Retina (tissue), 1 donor: ENCODE results near the gene BARHL2.
A peak's percentile ranks its signal among the peaks of the same experiment; 100 is the strongest.

Experiments
- DNase-seq: peaks from one replicate; pipeline ENCODE4 v3.0.0-alpha.2; 2016

Gene BARHL2

GRCh38 chr1:90716552-90717355, at the start of gene BARHL2:
Gene BARHL2 (minus strand): TSS chr1:90717302. CDS start chr1:90717195, 107 bp downstream.
- DNase-seq, result no peak

DNA sequence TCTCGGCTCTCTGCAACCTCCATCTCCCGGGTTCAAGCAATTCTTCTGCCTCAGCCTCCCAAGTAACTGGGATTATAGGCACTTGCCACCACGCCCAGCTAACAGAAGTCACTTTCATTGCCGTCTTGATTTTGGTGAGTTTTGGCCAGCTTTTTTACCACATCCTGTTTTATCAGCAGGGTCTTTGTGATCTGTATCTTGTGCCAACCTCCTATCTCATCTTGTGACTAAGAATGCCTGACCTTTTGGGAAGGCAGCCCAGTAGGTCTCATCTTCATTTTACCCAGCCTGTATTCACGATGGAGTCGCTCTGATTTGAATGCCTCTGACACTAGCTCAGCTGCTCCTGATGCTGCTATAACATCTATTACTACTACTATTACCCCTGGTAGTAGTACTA, 46.8 kb upstream of the BARHL2 start:
- DNase-seq, result no peak

- DNase-seq, result no peak
These were observed 46.4 kb upstream of the BARHL2 start for GRCh38 chr1:90763506-90763905.

DNA sequence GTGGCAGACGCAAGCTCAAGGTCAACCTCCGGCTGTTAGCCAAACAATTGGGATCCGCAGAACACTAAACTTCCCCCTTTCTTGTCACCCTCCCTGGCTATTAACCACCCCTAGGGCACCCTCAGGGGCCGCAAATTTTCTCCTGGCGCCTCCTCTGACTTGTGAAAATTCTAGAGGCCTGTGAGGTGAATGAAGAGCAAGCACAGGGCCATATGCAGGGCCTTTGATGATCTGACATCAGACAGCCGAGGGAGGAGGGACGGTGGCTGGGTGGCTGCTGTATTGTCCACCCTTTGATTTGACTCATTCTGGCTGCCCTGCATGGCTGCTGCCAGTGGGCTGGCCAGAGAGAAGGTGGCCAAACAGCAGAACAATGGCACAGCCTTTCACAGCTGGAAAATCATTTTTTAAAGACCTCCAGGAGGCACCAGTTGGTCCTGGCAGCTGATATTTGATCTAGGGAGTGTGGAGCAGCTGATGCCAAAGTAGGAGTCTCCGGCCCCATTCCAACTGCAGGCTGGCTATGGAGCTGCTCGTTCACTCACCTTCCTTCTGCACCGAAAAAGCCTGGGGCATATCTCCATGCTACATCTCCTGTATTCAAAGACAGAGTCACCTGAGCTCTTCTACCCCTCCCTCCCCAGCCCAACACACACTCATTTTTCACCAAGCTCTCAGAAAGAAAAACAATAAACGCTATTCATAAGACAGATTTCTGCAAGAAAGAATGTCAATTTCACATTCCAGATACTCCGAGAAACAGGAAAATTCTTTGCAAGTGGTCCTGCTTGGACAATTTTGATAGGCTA, 44.9 kb upstream of the BARHL2 start:
- DNase-seq, result peak; percentile 34

DNA sequence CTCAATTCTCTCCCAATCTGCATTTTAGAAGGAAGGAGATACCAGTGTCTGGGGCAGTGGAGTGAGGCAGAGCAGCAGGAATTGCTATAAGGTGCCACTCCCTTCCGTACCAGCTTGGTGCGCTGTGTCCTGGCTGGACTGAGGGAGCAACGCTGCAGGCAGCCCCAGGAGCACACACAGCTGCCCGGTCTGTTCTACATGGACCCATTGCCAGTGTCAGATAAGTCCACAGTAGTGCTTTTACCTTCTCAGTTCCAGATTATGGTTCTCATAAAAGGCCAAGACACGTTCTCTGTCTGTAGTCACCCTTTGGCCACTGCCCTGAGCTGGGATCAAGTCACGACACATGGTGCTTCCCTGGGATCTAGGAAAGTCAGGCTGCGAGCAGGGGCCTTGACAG, 44.1 kb upstream of the BARHL2 start:
- no peak for DNase-seq

GRCh38 chr1:90753556-90753955, 36.5 kb upstream of the BARHL2 start:
- no peak for DNase-seq

- DNase-seq, result no peak
These were observed 31.6 kb upstream of the BARHL2 start for GRCh38 chr1:90748668-90749067.

DNA sequence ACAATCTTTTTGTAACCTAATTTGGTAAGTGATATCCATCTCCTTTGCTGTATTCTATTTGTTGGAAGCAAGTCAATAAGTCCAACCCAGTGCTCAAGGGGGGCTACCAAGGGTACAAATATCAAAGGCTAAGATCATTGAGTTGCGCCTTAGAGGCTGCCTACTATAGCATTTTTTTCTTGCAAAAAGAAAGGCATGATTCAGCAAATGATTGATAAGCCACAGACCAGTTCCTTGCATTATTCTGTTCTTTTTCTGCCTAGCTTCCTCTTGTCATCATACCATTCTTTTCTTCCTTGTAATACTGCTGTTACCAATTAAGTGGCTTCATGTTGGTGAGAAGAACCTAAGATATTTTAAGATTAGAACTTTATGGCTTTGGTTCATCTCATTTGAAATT, 29.8 kb upstream of the BARHL2 start:
- DNase-seq, result no peak

- DNase-seq, result no peak
These were observed 28.9 kb upstream of the BARHL2 start for GRCh38 chr1:90745972-90746371.

DNA sequence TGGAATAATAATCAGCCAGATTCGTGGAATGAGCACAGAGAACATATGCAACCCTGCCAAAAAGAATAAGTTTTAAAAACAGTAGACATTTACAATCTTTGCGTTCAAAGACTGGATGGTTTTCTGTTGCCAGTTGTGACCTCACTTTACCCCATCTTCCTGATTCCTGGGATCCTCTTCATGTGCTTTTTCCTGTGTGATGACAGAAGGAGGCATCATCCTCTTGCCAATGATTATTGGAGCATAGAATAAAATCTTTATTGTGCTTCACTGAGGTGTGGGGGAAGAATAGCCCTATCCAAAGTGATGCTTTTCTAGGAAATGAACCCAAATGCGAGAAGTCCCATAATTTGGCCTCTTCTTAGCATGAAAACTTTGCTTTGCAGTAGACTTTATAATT, 15.0 kb upstream of the BARHL2 start:
- DNase-seq, result no peak

DNA sequence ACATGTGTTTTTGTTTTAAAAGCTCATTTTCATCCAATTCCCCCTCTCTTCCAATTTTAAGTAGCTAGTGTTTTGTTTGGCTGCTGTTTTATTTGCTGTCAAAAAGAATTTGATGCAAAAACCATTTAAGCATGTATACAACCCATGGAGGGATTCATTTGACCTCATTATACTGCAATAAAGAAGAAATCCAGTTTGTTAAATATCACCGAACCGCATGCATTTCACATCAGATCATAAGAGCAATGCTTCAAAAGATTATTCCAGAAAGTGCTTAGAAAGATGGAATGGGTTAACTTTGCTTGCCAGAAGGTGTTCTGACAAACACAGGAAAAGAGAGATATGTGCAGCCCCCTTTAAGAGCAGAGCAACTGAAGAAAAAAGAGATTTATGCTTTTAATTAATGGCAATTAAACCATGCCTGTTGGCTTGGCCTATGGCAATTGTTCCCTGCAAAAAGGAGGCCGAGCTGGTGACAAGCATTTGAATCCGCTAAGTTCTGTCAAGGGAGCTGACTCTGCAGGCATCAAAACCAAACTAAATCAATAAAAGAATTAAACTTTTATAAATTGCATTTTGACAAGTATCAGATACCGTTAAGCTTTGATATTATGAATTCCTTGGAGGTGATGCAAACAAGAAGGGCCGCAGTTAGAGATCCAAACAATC, 14.4 kb upstream of the BARHL2 start:
- DNase-seq, result peak; percentile 66

DNA sequence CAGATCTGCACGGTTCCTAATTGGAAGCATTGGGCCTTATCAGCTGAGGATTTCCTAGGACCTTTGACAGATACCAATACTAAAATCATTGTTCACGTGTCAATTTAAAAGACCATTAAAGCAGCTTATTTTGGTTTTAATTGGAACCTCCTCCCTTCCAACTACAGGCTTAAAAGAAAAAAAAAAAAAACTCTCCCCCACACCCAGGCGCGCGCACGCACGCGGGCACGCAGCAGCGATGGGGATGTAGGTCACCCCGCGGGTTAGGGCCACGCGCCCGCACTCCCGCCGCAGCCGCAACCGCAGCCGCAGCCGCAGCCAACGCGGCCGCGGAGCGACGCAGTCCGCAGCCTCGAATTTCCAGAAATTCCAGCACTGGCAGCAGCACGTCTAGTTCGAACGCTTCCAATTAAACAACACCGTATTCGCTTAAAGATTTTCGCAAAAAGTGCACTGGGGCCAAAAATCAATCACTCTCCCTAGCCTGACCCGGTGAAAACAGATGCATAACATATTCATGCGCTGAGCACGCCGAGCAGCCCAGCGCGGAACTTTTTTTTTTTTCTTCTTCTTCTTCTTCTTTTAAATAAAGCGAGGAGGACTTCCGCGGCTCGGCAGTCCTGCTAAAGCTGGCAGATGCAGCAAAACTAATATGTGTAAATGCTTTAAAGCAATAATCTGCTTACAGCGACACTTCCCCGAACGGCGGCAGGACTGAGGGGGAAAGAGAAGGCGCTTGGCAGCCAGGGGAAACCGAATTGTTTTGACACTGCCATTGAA, 13.3 kb upstream of the BARHL2 start:
- DNase-seq, result peak; percentile 87

DNA sequence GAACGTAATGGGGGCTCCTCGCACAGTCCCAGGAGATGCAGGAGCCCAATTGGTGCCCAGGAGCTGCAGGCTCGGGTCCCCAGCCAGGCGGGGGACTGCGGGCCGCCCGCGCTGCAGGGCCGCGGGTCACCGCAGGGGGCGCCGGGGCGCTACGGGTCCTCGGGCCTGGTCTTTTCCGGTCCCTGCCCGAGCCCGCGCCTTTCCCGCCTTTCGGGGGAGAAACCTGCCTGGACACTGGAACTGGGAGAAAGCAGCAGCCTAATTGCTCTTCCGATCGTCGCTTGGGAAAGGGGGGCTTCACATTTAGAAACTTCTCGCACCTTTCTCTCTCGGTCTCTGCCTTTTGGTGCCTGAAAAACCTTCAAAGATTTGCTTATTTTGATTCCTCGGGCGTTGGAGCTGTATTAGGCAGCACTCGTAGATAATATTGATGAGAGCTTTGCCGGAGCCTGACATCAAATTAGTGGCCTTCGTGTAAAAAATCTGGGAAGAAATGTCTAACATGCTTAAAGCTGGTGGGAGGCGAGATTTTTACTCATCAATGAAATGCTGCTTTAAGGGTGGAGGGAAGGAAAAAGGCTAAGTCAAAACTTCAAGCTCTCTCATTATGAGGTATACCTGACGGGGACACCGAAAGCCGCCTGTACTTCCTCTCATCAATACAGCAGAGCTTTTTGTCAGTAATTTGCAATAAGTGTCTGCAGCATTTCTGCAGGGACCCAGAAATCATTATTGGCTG, 12.6 kb upstream of the BARHL2 start:
- DNase-seq, result peak; percentile 89

DNA sequence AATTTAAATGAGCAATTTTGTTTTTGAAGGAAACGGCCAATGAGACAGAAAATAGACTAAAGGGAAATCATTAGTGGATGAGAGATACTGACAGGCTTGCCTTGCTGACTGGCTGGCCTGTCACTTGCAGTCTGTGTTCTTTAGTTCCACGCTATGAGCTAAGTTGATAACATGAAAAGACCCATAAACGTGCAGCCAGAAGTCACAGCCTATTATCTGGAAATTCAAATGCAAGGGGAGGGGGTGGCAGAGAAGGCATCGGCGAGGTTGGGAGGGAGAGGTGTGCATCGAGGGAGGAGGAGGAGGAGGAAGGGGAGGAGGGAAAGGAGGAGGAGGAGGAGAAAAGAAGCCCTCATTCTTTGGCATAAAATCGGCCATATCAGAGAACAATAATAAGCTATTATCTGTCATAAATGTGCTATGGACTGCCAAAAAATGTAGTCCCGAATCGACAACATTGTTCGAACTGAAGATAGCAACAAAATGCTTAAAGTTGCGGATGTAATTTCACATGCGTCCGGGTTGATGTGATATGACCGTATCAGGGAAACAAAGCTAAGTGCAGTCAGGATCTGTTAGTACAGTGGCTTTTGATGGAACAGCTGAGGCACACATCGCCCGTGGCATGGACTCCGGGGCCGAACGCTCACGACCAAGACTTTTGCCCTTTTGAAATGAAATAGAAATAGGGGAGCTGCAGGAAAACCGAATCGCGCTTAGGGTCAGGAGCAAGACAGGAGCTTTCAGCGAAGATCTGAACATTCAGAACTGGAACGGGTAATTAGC, 11.6 kb upstream of the BARHL2 start:
- peak; percentile 83 for DNase-seq

GRCh38 chr1:90727917-90728501, 10.9 kb upstream of the BARHL2 start:
- peak; percentile 80 for DNase-seq

DNA sequence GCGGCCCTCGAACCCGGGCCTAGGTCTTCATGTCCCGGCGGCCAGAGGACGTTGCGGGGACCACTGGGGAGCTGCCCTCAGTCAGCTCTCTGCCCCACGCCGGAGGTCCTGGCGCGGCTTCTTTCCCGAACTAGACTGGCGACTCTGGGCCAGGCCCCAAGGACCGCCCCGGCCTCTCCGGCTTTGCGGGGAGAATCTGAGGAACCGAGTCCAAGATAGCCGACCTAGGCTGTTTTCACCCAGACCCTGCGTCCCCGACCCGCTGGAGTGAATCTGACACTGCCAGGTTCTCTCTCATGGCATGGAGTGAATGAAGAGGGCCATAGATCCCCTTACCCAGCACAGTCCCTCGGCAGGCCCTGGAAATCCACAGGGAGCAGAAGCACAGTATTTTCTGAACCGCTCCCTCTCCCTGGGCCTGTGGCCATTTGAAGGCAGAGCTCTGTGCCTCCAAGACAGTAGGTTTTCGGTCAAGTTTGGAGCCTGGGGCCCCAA, 9.9 kb upstream of the BARHL2 start:
- DNase-seq, result no peak

DNA sequence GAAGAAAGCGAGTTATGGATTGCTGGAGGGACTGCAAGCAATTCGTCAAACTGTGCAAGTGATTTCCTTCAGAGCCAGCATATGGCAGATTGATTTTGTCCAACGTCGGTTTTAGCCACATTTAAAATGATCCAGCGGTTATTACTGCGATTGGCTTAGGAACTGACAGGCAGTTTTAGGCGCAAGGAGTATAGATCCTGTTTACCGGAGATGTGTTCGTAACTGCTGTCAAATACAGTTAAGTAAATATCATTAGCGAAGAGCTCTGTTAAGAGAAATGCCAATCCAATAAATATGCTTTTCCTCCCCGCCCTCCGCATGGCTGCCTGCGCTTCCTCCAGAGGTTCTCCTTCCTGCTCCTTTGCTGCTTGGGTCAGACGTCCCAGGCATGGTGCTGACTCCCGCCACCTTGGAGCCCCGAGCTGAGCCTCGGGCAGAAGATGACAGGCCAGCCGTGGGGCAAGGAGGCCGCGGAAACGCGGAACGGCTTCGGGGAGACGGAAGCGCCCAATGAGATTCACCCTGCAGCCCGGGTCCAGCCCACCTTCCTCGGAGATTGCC, 9.4 kb upstream of the BARHL2 start:
- DNase-seq, result no peak

DNA sequence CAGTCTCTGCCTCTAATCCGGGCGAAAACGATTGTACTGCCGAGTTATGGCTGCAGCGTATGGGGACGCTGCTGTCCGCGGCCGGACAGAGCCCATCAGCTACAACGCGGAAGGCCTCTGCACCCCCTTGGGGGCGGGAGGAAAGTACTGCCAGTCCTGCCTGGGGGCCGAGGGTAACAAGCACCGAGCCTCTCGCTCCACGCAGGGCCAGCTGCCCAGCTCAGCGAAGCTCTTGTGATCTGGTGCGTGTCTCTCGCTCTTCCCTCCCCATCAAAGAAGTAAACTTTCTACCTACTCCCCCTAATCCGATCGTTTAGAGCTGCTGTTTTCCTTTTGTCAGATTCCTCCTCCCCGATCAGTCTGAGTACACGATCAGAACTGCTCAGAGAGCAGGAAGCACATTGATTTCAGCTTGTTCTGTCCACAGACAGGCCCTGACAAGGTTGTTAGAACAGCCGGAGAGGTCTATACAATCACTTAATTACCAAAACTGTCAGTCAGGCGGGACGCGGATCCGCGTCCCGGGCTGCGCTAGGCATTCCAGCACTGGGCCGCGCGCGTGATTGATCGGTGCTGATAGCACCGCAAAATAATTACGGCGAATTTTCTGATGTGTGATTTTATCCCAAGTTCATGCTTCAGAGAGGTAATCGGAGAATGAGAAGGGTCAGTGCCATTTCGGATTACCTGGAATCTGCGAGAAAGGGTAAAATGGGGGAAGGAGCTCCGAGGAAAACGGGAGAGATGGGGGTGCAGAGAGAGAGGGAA, 8.7 kb upstream of the BARHL2 start:
- peak; percentile 90 for DNase-seq

GRCh38 chr1:90724926-90725656, 8.0 kb upstream of the BARHL2 start:
- peak; percentile 79 for DNase-seq
